Measurements from ENCODE around the gene MYO1D.
"Not testable (repeated sequence)": the region's sequence is repeated elsewhere in the genome, so short reads cannot be mapped to it uniquely, and the experiment has no call there.

Gene MYO1D

GRCh38 chr17:32876417-32877163 lies at the start of gene MYO1D:
Gene MYO1D, minus strand, starts transcription at chr17:32877124. Its CDS starts 252 bp downstream, at chr17:32876872.
- H3K27ac Mint-ChIP-seq, result peak within 1 kb of the TSS; percentile 80

GRCh38 chr17:32926183-32926582 lies 49.3 kb upstream of the MYO1D start:
- H3K4me3 Mint-ChIP-seq, result no peak overlapping the region
- no peaks in the 10 kb centered on the region for H3K4me1 Mint-ChIP-seq (ENCODE audit: low read depth)
- H3K27ac Mint-ChIP-seq, result no peak overlapping the region
- no peaks in the 10 kb centered on the region for H3K9me3 Mint-ChIP-seq
- no peaks in the 10 kb centered on the region for H3K36me3 Mint-ChIP-seq (ENCODE audit: low read depth)
- H3K27me3 Mint-ChIP-seq, result peaks cover 18% of the 10 kb centered on the region

More at GRCh38 chr17:32876417-32877163, at the start of gene MYO1D:
- H3K27me3 Mint-ChIP-seq, result peaks cover 10% of the 10 kb centered on the region
- no peaks in the 10 kb centered on the region for H3K9me3 Mint-ChIP-seq
- H3K36me3 Mint-ChIP-seq (ENCODE audit: low read depth), result no peaks in the 10 kb centered on the region
- peaks cover 20% of the 10 kb centered on the region for H3K4me1 Mint-ChIP-seq (ENCODE audit: low read depth)
- H3K4me3 Mint-ChIP-seq, result peak within 1 kb of the TSS; percentile 92

GRCh38 chr17:32923905-32924304 lies 47.0 kb upstream of the MYO1D start:
- H3K4me3 Mint-ChIP-seq; H3K27ac Mint-ChIP-seq; H3K36me3 Mint-ChIP-seq (ENCODE audit: low read depth); H3K4me1 Mint-ChIP-seq (ENCODE audit: low read depth); H3K9me3 Mint-ChIP-seq: not testable (repeated sequence)
- peaks cover 18% of the 10 kb centered on the region for H3K27me3 Mint-ChIP-seq

- H3K27ac Mint-ChIP-seq, result no peak overlapping the region
- H3K27me3 Mint-ChIP-seq, result peaks cover 7% of the 10 kb centered on the region
- H3K4me1 Mint-ChIP-seq (ENCODE audit: low read depth), result peaks cover 2% of the 10 kb centered on the region
- no peaks in the 10 kb centered on the region for H3K36me3 Mint-ChIP-seq (ENCODE audit: low read depth)
- H3K9me3 Mint-ChIP-seq, result no peaks in the 10 kb centered on the region
- no peak overlapping the region for H3K4me3 Mint-ChIP-seq
These were observed 44.1 kb upstream of the MYO1D start for GRCh38 chr17:32921017-32921416.

- no peak overlapping the region for H3K4me3 Mint-ChIP-seq
- H3K4me1 Mint-ChIP-seq (ENCODE audit: low read depth), result peaks cover 7% of the 10 kb centered on the region
- H3K36me3 Mint-ChIP-seq (ENCODE audit: low read depth), result no peaks in the 10 kb centered on the region
- H3K27me3 Mint-ChIP-seq, result peaks cover 1% of the 10 kb centered on the region
- no peaks in the 10 kb centered on the region for H3K9me3 Mint-ChIP-seq
- H3K27ac Mint-ChIP-seq, result no peak overlapping the region
These were observed 43.4 kb upstream of the MYO1D start for GRCh38 chr17:32920293-32920692.

GRCh38 chr17:32919876-32920275 lies 43.0 kb upstream of the MYO1D start:
- H3K4me1 Mint-ChIP-seq (ENCODE audit: low read depth), result peaks cover 11% of the 10 kb centered on the region
- not testable (repeated sequence) for H3K27me3 Mint-ChIP-seq

GRCh38 chr17:32917842-32918241 lies 40.9 kb upstream of the MYO1D start:
- Mint-ChIP-seq H3K27me3 (peaks cover 8% of the 10 kb centered on the region), H3K4me3 (no peak overlapping the region), H3K27ac (no peak overlapping the region), H3K36me3 (ENCODE audit: low read depth) (no peaks in the 10 kb centered on the region), H3K4me1 (ENCODE audit: low read depth) (peaks cover 25% of the 10 kb centered on the region), H3K9me3 (no peaks in the 10 kb centered on the region)

More at GRCh38 chr17:32919876-32920275, 43.0 kb upstream of the MYO1D start:
- H3K9me3 Mint-ChIP-seq; H3K36me3 Mint-ChIP-seq (ENCODE audit: low read depth); H3K27ac Mint-ChIP-seq; H3K4me3 Mint-ChIP-seq: not testable (repeated sequence)

GRCh38 chr17:32917081-32917480 lies 40.2 kb upstream of the MYO1D start:
- H3K9me3 Mint-ChIP-seq, result no peaks in the 10 kb centered on the region
- H3K4me3 Mint-ChIP-seq, result no peak overlapping the region

GRCh38 chr17:32916134-32916533 lies 39.2 kb upstream of the MYO1D start:
- Mint-ChIP-seq H3K9me3 (no peaks in the 10 kb centered on the region), H3K27ac (no peak overlapping the region), H3K36me3 (ENCODE audit: low read depth) (no peaks in the 10 kb centered on the region), H3K4me1 (ENCODE audit: low read depth) (peaks cover 25% of the 10 kb centered on the region), H3K27me3 (peaks cover 8% of the 10 kb centered on the region), H3K4me3 (no peak overlapping the region)

More at GRCh38 chr17:32917081-32917480, 40.2 kb upstream of the MYO1D start:
- Mint-ChIP-seq H3K27me3 (peaks cover 8% of the 10 kb centered on the region), H3K36me3 (ENCODE audit: low read depth) (no peaks in the 10 kb centered on the region), H3K27ac (no peak overlapping the region), H3K4me1 (ENCODE audit: low read depth) (peaks cover 25% of the 10 kb centered on the region)

GRCh38 chr17:32915245-32915644 lies 38.3 kb upstream of the MYO1D start:
- Mint-ChIP-seq H3K36me3 (ENCODE audit: low read depth) (no peaks in the 10 kb centered on the region), H3K9me3 (no peaks in the 10 kb centered on the region), H3K4me1 (ENCODE audit: low read depth) (peaks cover 25% of the 10 kb centered on the region), H3K27me3 (peaks cover 8% of the 10 kb centered on the region), H3K4me3 (no peak overlapping the region), H3K27ac (no peak overlapping the region)

GRCh38 chr17:32914181-32914580 lies 37.3 kb upstream of the MYO1D start:
- no peaks in the 10 kb centered on the region for H3K9me3 Mint-ChIP-seq
- no peaks in the 10 kb centered on the region for H3K36me3 Mint-ChIP-seq (ENCODE audit: low read depth)
- no peak overlapping the region for H3K27ac Mint-ChIP-seq
- H3K4me3 Mint-ChIP-seq, result no peak overlapping the region
- H3K27me3 Mint-ChIP-seq, result peaks cover 10% of the 10 kb centered on the region
- H3K4me1 Mint-ChIP-seq (ENCODE audit: low read depth), result peaks cover 25% of the 10 kb centered on the region

- peaks cover 15% of the 10 kb centered on the region for H3K27me3 Mint-ChIP-seq
- H3K27ac Mint-ChIP-seq, result no peak overlapping the region
- no peak overlapping the region for H3K4me3 Mint-ChIP-seq
- no peaks in the 10 kb centered on the region for H3K9me3 Mint-ChIP-seq
- H3K4me1 Mint-ChIP-seq (ENCODE audit: low read depth), result peaks cover 25% of the 10 kb centered on the region
- H3K36me3 Mint-ChIP-seq (ENCODE audit: low read depth), result no peaks in the 10 kb centered on the region
These were observed 36.7 kb upstream of the MYO1D start for GRCh38 chr17:32913593-32913992.

- peaks cover 18% of the 10 kb centered on the region for H3K27me3 Mint-ChIP-seq
- no peak overlapping the region for H3K4me3 Mint-ChIP-seq
- H3K27ac Mint-ChIP-seq, result no peak overlapping the region
- peaks cover 25% of the 10 kb centered on the region for H3K4me1 Mint-ChIP-seq (ENCODE audit: low read depth)
- no peaks in the 10 kb centered on the region for H3K36me3 Mint-ChIP-seq (ENCODE audit: low read depth)
- H3K9me3 Mint-ChIP-seq, result no peaks in the 10 kb centered on the region
These were observed 35.4 kb upstream of the MYO1D start for GRCh38 chr17:32912218-32912897.

- no peaks in the 10 kb centered on the region for H3K36me3 Mint-ChIP-seq (ENCODE audit: low read depth)
- H3K27ac Mint-ChIP-seq, result no peak overlapping the region
- peaks cover 21% of the 10 kb centered on the region for H3K4me1 Mint-ChIP-seq (ENCODE audit: low read depth)
- no peak overlapping the region for H3K4me3 Mint-ChIP-seq
- H3K27me3 Mint-ChIP-seq, result peaks cover 27% of the 10 kb centered on the region
- H3K9me3 Mint-ChIP-seq, result no peaks in the 10 kb centered on the region
These were observed 33.8 kb upstream of the MYO1D start for GRCh38 chr17:32910769-32911168.

- Mint-ChIP-seq H3K27me3 (peaks cover 31% of the 10 kb centered on the region), H3K4me3 (no peak overlapping the region), H3K36me3 (ENCODE audit: low read depth) (no peaks in the 10 kb centered on the region), H3K4me1 (ENCODE audit: low read depth) (peaks cover 14% of the 10 kb centered on the region), H3K27ac (no peak overlapping the region), H3K9me3 (no peaks in the 10 kb centered on the region)
These were observed 33.0 kb upstream of the MYO1D start for GRCh38 chr17:32909787-32910369.
